ENCODE data around the gene STXBP6. TPM values are rescaled to one million over a fixed set of nuclear protein-coding genes. Genes with fewer than 3 reads are reported as not detected.

STXBP6 gene
- total and polyA plus RNA-seq, 10 of the 15 experiments (the other 5 are each of a cell fraction or from before 2014, with no cell fraction given) = 1.2 to 47.3 (median 1.9) TPM

GRCh38 chr14:24874514-24875202 lies 175.3 kb downstream of the STXBP6 start:
- WGBS (ENCODE audit: insufficient coverage, insufficient replicate concordance, low lambda C conversion rate, missing lambda C conversion rate) = 24% methylated on average over 8 of the region's 8 CpGs
- ChIA-PET RAD21 (ENCODE audit: unreplicated experiment) (interaction anchor here (1.2 kb wide), 1 partner anchor 9 kb away, joined by 3 read pairs; no protein-coding TSS in a partner anchor), CTCF (interaction anchor here (1.1 to 1.5 kb wide), 2 partner anchors 13 to 164 kb away, joined by 3 read pairs; no protein-coding TSS in a partner anchor), POLR2A (no interaction called here), SMC1A (ENCODE audit: uncharacterized antibody, unreplicated experiment) (interaction anchor here (0.9 to 2.1 kb wide), 6 partner anchors 10 to 63 kb away, joined by 3 to 7 read pairs (median 4); no protein-coding TSS in a partner anchor)
- Histone ChIP-seq H2AFZ (ENCODE audit: control insufficient read depth, low read depth, low read length) (no peak overlapping the region), H3K36me3 (ENCODE audit: control insufficient read depth in 2 of 2, insufficient read depth in 2 of 2, low read length in 1 of 2) (no peaks in the 10 kb centered on the region), H3K9ac (ENCODE audit: control insufficient read depth, insufficient read depth, low read length) (no peak overlapping the region), H3K27me3 (replicated peaks in 1 of 2; ENCODE audit: control insufficient read depth in 2 of 2, insufficient read depth in 2 of 2, low read length in 1 of 2) (no peaks in the 10 kb centered on the region), H3K4me3 (no peak overlapping the region), H4K20me1 (ENCODE audit: control insufficient read depth, insufficient read depth) (no peaks in the 10 kb centered on the region), H3K79me2 (ENCODE audit: control insufficient read depth, insufficient read depth, low read length) (no peaks in the 10 kb centered on the region), H3K27ac (ENCODE audit: control insufficient read depth, insufficient read depth) (no peak overlapping the region), H3K4me1 (ENCODE audit: control insufficient read depth, insufficient read depth, low read length) (no peaks in the 10 kb centered on the region), H3K4me2 (ENCODE audit: control insufficient read depth, insufficient read depth) (no peak overlapping the region), H3K9me3 (replicated peaks; ENCODE audit: control insufficient read depth, insufficient read depth, low read length) (no peaks in the 10 kb centered on the region)
- intact Hi-C loops (cut with micrococcal nuclease; ENCODE audit: unreplicated experiment) = no loop called here
- FAIRE-seq (no peak), DNase-seq (ENCODE audit: low read depth, low spot score) (no peak), ATAC-seq (peak; percentile 20; the same call in 1 of the 3 replicates)
- no peak for TF ChIP-seq CBFB (IDR thresholded peaks at IDR 0.05; ENCODE audit: low read depth)
- no peak for TF ChIP-seq FOXK2 (IDR thresholded peaks at IDR 0.05)
- TF ChIP-seq LARP7 (IDR thresholded peaks at IDR 0.05) = no peak
- no peak for TF ChIP-seq MAX (IDR thresholded peaks at IDR 0.05; ENCODE audit: low read depth, low read length)
- TF ChIP-seq ESRRA (IDR thresholded peaks at IDR 0.05; ENCODE audit: low read length) = no peak
- no peak for TF ChIP-seq RFX5 (IDR thresholded peaks at IDR 0.05; ENCODE audit: low read depth, low read length)
- TF ChIP-seq SKIL (IDR thresholded peaks at IDR 0.05; ENCODE audit: low read depth, poor library complexity, severe bottlenecking) = no peak
- no peak for TF ChIP-seq NFXL1 (IDR thresholded peaks at IDR 0.05; ENCODE audit: borderline replicate concordance)
- no peak for TF ChIP-seq SMARCA5 (IDR thresholded peaks at IDR 0.05)
- no peak for TF ChIP-seq RCOR1 (conservative IDR thresholded peaks at IDR 0.05; ENCODE audit: low read depth, low read length)
- TF ChIP-seq IRF3 (IDR thresholded peaks at IDR 0.05) = no peak
- no peak for TF ChIP-seq REST (IDR thresholded peaks at IDR 0.05; ENCODE audit: low read depth, low read length)
- no peak for TF ChIP-seq BACH1 (IDR thresholded peaks at IDR 0.05; ENCODE audit: borderline replicate concordance)
- TF ChIP-seq SMC3 (IDR thresholded peaks at IDR 0.05; ENCODE audit: borderline replicate concordance, low read length) = no peak
- no peak for TF ChIP-seq NR2F1 (conservative IDR thresholded peaks at IDR 0.05)
- TF ChIP-seq BCL11A (IDR thresholded peaks at IDR 0.05; ENCODE audit: low read depth, low read length) = no peak
- no peak for TF ChIP-seq KAT2A (conservative IDR thresholded peaks at IDR 0.05; ENCODE audit: control insufficient read depth, low read depth, low read length)
- BruUV-seq (replicated peaks) = no TSS peak
- in situ Hi-C loops (cut with MboI) = no loop called here
